Measurements from ENCODE around the gene TRAF3. TPM values are rescaled to one million over a fixed set of nuclear protein-coding genes. Genes with fewer than 3 reads are reported as not detected.
A peak's percentile ranks its signal among the peaks of the same experiment; 100 is the strongest.

The TRAF3 gene
- total RNA-seq, 4 donors from 2014 or later, result 12.6 to 44.9 (median 28.1) TPM

DNA sequence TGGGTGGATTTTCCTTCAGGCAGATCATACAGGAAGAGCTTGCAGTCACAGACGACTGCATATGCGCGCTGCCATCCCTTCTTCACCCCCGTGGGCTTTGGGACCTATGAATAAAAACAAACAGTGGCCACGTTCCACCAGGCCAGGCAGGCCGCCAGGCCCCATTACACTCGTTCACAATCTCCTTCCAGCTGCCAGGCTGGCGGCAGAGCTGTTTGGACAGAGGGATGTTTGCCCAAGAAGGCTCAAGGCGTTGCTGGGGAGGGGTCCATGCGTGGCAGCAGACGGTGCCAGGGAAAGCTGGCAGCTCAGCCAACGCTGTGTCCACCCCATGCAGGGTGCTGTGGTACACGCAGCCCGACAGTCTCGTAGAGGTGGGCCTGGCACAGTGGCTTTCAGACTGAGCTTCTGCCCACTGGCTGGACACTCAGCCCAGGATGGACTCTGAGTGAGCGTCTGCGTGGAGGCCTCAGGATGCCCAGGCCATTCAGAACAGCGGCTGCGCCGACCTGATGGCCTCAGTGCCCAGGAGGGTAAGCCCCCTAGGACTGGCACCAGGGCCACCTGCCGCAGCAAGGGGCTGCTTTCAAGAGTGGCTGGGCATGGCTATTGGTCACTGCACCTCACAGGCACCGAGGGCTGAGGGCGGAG is 172.7 kb downstream of the TRAF3 start:
- DNase-seq (ENCODE audit: low spot score) (no peak), ATAC-seq (ENCODE audit: low FRiP score) (no peak)
- no peak for TF ChIP-seq CTCF (IDR thresholded peaks at IDR 0.05)

DNA sequence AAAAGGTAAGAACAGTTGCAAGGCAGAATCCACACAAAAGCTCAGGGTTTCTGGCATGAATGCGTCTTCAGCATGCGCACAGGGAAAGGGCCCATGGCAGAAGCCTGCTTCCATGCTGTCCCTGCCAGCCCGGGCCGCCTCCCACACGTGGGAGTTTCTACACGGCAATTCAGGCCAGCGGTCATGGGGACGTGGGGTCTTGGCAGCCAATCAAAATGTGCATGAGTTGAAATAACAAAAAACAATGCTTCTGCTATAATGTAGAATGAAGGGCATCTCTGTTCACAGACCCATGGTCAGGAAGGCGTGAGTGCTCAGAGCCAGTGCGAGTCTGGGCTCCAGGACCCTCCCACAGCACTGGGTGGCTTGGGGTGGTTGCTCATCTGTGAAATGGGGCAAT is 173.8 kb downstream of the TRAF3 start:
- DNase-seq (ENCODE audit: low spot score), result no peak
- TF ChIP-seq CTCF (IDR thresholded peaks at IDR 0.05), result no peak
- ATAC-seq (ENCODE audit: low FRiP score), result no peak

GRCh38 chr14:102951799-102952198 is 174.6 kb downstream of the TRAF3 start:
- TF ChIP-seq CTCF (IDR thresholded peaks at IDR 0.05), result no peak
- no peak for ATAC-seq (ENCODE audit: low FRiP score)

DNA sequence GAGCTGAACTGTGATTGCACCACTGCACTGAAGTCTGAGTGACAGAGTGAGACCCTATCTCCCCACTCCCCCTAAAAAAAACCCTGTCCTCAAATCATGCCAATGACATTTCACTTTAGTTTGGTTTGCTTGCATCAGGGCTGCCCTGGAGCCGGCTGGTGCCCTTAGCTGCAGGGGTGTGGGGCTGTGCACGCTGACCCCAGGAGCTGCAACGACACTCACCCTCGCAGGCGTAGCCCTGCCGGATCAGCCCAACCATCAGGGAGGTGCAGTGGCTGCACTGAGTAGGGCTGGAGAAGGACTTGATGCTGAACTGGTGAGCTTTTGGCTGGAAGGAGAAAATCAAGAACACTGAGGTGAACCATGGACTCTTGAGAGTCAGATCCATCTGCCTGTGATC is 175.0 kb downstream of the TRAF3 start:
- DNase-seq (ENCODE audit: low spot score) (no peak), ATAC-seq (ENCODE audit: low FRiP score) (no peak)
- no peak for TF ChIP-seq CTCF (IDR thresholded peaks at IDR 0.05)

More at GRCh38 chr14:102951799-102952198, 174.6 kb downstream of the TRAF3 start:
- DNase-seq (ENCODE audit: low spot score), result no peak

GRCh38 chr14:102953100-102953499 is 175.9 kb downstream of the TRAF3 start:
- no peak for DNase-seq (ENCODE audit: low spot score)
- ATAC-seq (ENCODE audit: low FRiP score), result peak; percentile 22
- TF ChIP-seq CTCF (IDR thresholded peaks at IDR 0.05), result no peak

- no peak for DNase-seq (ENCODE audit: low spot score)
- no peak for TF ChIP-seq CTCF (IDR thresholded peaks at IDR 0.05)
- no peak for ATAC-seq (ENCODE audit: low FRiP score)
Observed at GRCh38 chr14:102954081-102954789, 177.0 kb downstream of the TRAF3 start.
